RCC 7860 (cell line): ENCODE measurements around the gene PSMA6.
"Not testable (repeated sequence)": the region's sequence is repeated elsewhere in the genome, so short reads cannot be mapped to it uniquely, and the experiment has no call there.

Source experiments
- DNase-seq: peaks from one replicate; pipeline ENCODE4 v3.0.0-alpha.2; 2015; ENCODE audit warnings: low spot score
- FAIRE-seq: peaks from 2 replicates; lab custom pipeline; 2012; peaks lifted over from hg19 to GRCh38; lab: Jason Lieb, UNC

PSMA6 gene

DNA sequence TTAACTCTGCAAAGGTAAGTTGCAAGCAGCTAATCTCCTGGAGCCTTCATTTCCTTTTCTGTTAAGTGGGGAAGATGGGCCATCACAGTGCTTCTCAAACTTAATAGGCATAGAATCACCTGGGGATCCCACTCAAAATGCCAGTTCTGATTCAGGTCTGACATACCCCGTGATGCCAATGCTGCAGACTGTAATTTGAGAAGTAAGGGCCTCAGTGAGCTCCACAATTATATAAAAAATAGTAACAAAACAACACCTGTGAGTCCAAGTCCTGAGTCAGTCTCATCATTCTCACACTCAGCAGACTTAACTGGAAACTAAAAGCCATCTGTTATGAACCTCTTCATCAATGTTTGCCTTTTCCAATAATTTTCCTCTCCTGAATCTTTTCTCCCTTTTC is 10.8 kb upstream of the PSMA6 start:
- DNase-seq (no peak), FAIRE-seq (no peak)

DNA sequence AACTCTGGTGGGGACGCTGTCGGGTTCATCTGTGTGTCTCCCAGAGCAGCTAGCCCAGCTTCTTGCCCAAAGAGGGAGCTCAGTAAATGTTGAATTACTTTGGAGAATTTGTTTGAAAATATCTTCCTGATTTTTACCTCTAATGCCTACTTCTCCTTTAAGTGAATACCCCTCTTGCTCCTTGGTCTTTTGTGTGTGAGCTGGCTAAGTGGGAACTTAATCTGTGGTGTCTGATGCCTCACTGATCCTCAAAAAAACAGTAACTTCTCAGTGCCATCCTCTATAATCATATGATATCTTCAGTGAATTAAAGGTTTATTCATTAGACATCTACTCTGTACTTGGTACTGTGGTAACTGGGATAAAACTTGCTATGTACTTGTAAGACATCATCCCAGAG is 7.7 kb upstream of the PSMA6 start:
- FAIRE-seq = no peak
- DNase-seq = no peak

DNA sequence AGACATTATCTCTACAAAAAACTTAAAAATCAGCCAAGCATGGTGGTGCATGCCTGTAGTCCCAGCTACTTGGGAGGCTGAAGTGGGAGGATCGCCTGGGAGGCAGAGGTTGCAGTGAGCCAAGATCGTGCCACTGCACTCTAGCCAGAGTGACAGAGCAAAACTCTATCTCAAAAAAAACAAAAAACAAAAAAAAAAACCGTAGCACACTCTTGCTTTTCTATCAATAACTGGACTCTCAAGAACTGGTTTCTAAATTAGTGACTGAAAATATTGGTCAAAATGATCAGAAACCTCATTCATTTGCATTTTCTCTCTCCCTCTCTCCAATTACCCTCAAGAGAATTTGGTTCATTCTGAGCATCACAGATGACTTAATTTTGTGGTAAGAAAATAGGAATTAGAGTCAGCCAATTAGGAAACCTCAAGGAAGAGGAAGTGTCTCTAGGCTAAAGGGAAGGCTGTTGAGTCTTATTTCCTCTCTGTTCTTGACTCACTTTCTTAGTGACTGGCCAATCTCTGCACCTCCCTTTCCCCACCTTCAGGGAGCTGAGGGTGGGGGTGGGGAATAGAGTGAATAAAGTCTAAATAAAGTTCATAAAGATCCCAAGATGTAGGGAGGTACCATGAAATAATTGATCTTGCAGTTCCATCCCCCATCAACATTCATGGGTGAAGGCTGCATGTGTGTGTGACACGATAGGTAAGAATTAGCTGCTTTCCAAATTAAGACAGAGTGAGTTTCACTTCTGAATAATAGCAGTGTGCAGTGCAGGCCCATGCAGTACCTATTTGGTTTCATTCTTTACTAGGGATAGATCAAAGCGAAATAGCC is 6.8 kb upstream of the PSMA6 start:
- no peak for DNase-seq

DNA sequence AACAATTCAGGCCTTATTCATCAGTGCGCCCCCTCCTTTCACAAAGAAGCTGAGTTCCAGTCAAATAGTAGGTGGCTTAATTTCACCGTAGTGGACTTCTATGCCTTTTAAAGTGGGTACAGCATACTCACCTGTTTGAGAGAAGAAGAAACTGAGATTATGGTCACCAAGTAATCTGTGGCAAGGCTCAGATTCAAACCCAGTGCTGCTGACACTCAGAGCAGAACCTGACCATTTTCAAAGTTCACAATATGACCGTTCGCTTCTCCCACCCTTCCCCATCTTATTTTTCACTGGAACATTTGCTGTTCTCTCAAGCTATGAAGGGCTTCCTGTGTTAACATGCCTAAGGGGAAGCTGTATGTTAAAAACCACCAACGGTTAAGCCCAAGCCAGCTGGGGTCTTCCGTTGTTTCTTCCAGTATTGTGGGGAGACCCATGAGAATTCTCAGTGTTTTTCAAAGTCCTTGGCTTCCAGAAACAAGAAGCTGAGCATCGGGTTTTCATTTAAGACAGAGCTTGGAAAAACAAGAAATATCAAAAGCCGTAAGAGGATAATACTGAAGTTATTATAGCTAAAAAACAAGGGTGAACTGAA is 6.1 kb upstream of the PSMA6 start:
- DNase-seq (no peak), FAIRE-seq (no peak)

More for the DNA sequence above, 6.8 kb upstream of the PSMA6 start:
- FAIRE-seq = no peak

DNA sequence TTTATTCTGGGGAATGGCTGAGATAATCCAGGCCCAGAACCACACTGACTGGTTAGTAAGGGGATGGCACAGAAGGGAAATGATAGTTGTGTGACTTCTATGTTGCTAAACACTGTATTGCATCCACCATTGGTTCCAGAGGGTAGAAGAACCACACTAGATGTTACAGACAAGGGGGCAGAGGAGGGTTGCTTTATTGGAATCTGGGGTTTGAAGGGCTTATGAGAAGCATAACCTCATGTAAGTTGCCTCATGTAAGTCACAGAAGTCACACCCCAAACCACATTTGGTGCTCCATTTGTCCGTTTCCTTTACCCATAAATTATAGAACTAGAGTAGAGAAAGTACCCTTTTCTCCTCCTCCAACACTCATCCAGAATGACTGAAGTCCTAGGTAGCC is 5.5 kb upstream of the PSMA6 start:
- DNase-seq (no peak), FAIRE-seq (no peak)

DNA sequence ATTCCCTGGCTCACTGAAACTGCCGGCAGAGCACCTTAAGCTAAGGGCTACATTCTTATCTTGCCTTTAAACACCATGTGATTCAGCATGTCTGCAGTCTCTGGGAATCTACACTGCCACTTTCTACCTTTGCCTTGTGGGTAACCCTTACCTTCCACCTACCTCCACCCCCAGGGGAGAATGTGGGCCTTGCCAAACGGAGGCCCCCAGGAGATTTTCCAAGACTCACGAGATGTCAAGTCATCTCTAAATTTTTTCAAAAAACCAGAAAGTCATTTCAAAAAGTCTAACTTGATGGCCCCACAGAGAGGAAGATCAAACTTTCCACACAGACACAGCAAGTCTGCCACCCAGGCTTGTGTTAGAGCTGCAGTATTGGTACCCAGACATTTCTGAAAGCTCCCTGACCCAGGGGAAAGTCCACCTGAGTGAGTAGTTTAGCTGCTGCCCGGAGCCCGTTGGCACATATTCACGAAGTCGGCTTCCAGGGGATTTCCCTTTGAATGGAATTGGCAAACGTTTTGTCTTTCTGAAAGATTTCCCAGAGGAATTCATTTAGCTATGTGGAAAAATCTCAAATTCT is 4.7 kb upstream of the PSMA6 start:
- FAIRE-seq = no peak
- DNase-seq = peak; percentile 7

DNA sequence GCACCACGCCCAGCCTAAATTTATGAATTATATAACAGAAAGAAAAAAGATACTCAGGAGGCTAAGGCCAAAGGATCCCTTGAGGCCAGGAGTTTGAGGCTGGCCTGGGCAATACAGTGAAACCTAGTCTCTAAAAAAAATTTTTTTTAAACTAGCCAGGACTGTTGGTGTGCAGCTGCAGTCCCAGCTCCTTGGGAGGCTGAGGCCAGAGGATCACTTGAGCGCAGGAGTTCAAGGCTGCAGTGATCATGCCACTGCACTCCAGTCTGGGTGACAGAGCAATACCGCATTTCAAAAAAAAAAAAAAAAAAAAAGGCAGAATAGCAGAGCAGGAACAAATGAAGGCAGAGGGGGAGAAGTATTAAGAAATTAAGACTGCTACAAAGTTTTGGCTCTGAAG is 2.6 kb upstream of the PSMA6 start:
- FAIRE-seq (no peak), DNase-seq (no peak)

DNA sequence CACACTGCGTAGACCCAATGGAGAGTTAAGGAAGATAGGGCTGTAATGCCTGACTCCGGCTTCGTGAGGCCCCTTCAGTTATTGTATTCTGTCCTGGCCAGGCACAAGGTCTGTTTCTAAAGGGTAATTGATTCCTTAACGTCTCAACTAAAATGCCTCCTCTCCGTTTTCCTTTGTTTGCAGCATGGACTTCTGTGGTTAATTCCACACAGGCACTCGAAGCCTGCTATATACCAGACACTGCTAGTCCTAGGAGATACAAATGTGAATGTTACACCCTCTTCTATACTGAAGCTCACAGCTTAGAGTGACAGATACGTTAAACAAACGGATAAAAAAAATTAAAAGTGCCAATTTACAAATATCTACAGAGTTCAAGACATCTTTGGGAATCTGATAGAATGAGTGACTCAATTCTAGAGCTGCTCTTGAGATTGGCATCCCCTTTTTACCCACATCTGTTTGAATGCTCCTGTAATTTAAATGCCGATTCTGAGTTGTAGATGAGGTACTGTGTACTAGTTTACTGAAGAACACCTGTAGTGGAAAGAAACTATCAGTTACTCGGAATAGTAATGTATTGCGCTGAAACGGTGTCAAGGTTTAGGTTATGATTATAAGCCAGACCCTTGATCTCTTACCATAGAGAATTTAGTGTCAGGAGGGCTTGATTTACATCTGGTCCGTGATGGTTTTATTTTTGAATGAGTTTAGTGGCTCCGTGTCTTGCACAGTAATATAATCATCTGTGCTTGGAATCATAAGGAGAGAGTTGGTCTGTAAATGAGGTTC is 784 bp downstream of the PSMA6 start:
- peak; percentile 3 for DNase-seq
- FAIRE-seq = no peak

DNA sequence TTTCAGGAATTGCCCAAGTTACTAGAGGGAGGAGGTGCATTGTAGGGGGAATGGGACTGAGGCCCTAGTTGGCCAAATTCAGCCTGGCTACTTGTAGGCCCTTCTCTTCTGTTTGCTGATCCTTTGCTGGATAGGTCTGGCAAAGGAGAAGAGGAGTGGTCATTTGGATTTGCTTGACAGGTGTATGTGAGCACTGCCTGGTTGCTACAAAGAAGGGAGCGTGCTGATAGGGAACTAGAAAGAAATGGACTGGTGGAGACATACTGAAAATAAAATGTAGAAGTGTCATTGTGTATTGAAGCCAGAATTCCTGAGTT is 3.6 kb downstream of the PSMA6 start:
- FAIRE-seq (no peak), DNase-seq (no peak)

DNA sequence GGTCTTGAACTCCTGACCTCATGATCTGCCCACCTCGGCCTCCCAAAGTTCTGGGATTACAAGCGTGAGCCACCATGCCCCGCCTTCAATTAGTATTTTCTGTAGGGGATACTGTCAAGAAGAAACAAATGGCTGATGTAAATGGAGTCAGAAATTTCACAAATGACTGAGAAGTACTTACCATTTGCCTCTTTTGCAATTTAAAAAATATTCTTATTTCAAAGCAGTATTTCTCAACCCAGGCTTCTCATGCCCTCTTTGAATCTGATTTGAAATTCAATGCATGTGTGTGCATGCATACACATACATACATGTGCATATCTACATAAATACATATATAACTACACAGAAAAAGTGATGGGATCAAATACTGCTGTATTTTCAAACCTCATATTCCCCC is 4.4 kb downstream of the PSMA6 start:
- DNase-seq (no peak), FAIRE-seq (no peak)

DNA sequence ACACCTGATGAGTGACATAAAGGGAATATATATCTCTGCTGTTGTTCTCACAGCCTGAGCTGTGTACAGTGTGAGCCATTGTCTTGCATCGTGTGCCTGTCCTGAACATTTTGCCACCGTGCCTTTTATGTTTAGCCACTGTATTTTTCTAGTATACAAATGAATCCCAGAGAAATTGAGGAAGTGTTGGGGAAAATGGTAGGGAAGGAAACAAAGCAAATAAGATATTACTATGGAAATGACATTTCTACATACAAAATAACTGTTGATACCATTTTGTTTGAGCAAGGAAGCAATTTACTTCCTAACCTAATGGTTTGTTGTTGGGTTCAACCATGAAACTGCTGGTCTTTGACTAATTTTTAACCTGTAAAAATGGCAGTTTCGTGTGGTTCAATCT is 5.5 kb downstream of the PSMA6 start:
- DNase-seq = no peak
- no peak for FAIRE-seq

DNA sequence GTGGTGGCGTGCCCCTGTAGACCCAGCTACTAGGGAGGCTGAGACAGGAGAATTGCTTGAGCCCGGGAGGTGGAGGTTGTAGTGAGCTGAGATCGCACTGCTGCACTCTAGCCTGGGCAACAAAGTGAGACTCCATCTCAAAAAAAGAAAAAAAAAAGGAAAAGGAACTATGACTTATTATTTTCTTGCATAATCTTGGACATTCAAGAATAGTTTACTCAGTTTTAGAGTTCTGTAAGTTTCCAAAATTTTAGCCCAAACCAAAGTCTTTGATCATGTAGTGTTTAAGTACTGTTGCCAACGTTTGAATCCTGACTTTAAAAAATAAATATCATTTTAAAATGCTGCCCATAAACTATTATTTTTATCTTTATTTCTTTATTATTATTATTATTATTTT is 6.2 kb downstream of the PSMA6 start:
- no peak for FAIRE-seq
- DNase-seq = no peak

DNA sequence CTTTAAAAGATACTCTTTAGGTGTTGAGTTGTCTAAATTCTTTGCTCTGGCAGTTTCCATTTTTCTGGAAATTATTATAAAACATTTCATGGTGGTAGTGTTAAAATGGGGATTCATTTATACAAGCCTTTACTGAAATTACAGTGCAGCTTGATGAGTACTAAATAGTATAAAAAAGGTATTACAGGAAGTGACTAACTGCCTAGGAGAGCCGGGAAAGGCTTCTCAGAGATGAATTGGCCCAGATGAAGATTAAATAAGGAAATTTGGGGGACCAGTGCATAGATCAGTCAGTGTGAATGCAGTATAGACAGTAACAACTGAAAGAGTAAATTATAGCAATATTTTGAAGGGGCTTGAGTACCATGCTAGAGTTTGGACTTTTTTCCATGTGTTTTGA is 7.5 kb downstream of the PSMA6 start:
- DNase-seq (no peak), FAIRE-seq (no peak)

DNA sequence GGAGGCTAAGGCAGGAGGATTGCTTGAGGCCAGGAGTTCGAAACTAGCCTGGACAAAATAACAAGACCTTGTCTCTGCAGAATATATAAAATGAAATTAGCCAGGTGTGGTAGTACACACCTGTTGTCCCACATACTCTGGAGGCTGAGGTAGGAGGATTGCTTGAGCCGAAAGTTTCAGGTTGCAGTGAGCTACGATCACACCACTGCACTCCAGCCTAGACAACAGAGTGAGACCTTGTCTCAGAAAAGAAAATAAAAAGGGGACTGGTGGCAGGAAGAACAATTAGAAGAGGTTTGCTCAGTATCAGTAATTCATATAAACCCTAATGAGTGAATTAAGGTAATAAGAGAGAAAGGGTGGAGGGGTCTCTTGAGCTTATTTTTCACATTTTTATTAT is 8.0 kb downstream of the PSMA6 start:
- DNase-seq (no peak), FAIRE-seq (no peak)

DNA sequence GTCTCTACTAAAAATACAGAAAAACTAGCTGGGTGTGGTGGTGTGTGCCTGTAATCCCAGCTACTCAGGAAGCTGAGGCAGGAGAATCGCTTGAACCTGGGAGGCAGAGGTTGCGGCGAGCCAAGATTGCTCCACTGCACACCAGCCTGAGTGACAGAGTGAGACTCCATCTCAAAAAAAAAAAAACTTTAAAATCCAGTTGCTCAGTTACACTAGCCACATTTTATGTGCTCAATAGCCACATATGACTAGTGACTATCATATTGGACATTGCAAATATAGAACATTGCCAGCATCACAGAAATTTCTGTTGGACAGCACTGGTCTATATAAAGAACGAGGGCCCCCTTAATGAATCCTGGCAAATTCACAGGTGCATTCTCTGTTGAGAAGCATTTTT is 9.2 kb downstream of the PSMA6 start:
- not testable (repeated sequence) for FAIRE-seq, DNase-seq

DNA sequence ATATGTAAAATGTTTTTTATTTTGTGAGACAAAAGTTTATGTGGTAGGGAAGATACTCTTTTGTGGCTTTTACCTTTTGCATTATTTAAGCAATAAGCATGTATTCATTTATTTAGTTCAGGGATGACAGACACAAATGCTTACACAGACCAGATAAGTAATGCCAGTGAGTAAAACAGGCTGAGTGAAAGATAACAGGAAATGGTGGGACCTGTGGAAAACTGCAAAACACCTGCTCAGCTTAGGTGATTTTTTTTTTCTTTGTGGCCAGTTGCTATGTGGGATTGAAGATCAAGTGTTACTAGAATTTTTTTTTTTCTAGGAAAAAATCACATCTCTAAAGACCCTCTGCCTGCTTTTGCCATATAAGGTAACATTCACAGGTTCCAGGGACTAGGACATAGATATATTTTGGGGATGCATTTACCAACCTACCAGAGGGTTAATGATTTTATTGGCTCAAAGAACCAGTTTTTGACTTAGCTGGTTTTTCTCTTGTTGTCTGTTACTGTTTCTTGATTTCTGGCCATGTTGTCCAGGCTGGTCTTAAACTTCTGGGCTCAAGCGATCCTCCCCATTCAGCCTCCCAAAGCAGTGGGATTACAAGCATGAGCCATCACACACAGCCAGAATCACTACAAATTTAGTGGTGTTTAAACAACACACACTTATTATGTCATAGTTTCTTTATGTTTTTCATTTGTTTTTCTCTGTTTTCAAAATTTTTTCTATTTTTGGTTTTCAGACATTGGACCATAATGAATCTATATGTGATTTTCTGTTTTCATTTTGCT is 9.8 kb downstream of the PSMA6 start:
- DNase-seq = no peak
- FAIRE-seq = no peak

DNA sequence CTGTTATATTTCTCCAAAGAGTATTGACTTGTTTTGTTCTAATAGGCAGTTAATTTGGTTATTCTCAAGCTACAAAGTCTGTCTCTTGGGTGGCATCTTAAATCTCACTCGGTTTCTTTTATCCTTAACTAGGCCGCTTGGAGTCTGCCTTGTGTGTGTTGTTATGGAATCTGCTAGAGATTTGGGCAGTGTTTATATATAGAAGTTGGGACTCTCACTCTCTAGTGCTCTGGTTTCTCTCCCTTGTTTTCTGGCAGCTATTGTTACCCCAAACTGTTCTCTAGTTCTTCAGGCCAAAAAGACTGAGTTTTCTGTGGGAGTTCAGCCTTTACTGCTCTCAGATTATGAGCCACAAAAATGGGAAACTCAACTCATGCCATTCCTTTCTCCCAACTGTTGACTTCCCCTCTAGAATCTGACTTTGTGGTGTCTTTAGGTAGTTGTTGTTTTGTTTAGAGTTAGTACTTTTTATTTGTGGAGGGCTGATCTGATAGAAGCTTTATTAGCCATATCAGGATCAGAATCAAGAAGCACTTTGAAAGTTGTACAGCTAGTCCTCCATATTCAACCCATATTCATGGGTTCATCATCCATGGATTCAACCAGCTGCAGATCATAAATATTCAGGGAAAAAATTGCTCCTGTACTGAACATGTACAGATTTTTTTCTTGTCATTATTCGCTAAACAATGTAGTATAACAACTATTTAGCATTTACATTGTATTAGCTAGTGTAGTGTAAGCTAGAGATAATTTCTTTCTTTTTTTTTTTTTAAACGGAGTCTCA is 11.2 kb downstream of the PSMA6 start:
- DNase-seq (no peak), FAIRE-seq (no peak)

DNA sequence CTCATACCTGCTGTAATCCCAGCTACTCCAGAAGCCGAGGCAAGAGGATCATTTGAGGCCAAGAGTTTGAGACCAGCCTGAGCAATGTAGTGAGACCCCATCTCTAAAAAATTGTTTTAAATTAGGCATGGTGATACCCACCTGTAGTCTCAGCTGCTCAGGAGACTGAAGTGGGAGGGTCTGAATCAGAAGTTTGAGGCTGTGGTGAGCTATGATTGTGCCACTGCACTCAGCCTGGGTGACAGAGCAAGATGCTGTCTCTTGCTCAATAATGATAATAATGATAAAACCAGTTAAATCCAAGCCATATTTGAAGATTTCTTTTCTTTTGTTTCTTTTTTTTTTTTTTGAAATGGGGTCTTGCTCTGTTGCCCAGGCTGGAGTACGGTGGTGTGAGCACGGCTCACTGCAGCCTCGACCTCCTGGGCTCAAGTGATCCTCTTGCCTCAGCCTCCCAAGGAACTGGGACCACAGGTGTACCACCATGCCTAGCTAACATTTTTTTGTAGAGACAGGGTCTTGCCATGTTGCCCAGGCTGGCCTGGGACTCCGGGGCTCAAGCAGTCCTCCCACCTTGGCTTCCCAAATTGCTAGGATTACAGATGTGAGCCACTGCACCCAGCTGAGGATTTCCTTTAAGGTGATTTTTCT is 12.8 kb downstream of the PSMA6 start:
- no peak for FAIRE-seq
- no peak for DNase-seq

DNA sequence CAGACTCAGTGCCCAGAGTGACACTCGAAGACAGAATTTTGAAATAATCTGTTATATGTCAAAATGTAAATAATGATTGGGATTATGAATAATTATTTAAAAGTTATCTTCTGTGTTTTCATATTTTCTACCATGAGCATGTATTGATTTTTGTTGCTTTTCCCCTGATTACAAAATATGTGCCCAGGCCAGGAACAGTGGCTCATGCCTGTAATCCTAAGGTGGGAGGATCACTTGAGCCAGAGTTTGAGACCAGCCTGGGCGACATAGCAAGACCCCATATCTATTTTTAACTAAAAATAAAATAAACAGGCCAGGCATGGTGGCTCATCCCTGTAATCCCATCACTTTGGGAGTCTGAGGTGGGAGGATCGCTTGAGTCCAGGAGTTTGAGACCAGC is 13.5 kb downstream of the PSMA6 start:
- FAIRE-seq = no peak
- DNase-seq = no peak

DNA sequence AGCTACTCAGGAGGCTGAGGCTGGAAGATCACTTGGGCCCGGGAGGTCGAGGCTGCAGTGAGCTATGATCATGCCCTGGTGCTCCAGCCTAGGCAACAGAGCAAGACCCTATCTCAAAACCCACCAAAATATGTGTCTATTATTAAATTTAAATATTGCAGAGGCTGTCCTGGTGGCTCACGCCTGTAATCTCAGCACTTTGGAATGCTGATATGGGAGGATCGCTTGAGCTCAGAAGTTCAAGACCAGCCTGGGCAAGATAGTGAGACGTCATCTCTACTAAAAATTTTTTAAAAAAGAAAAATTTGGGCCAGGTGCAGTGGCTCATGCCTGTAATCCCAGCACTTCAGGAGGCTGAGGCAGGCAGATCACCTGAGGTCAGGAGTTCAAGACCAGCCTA is 13.9 kb downstream of the PSMA6 start:
- DNase-seq = no peak
- no peak for FAIRE-seq
